HepG2 (cell line): ENCODE results near the gene CAMK2A. TPM values are rescaled to one million over a fixed set of nuclear protein-coding genes. Genes with fewer than 3 reads are reported as not detected.

Experiments
- ATAC-seq: fragments of 200-7000 bp; cut with Tn5 transposase; 3 replicates; pipeline ENCODE4 v1.9.1; 2020; ENCODE audit warnings: mild to moderate bottlenecking, moderate library complexity
- BruUV-seq: library from RNA; stranded (reverse); fragments of 400-500 nt; replicated peaks from 2 replicates; lab custom pipeline; 2021; lab: Mats Ljungman, UMichigan
- CTCF ChIA-PET: fragments of 300-600 bp; formaldehyde crosslinking; extraction: SDS; loops from one replicate; lab custom pipeline; 2021; ENCODE audit warnings: low total read pairs, inconsistent platforms, low intra/inter-chr PET ratio; lab: Yijun Ruan, JAX
- POLR2A ChIA-PET: fragments of 350-600 bp; sonication (Branson Sonifier 250); formaldehyde crosslinking; loops from one replicate; lab custom pipeline; 2020; ENCODE audit warnings: antibody characterized with exemption, inconsistent platforms; lab: Yijun Ruan, JAX
- DNase-seq: peaks from one replicate; pipeline ENCODE4 v3.0.0-alpha.2; 2015; ENCODE audit warnings: low spot score
- FAIRE-seq: peaks from 3 replicates; lab custom pipeline; 2011; peaks lifted over from hg19 to GRCh38; lab: Jason Lieb, UNC
- H2AFZ ChIP-seq: one replicate; pipeline ENCODE4 v1.6.1; 2011; ENCODE audit warnings: low read length, inconsistent platforms
- H3K27ac ChIP-seq: fragments of 300-600 bp; 3 replicates; pipeline ENCODE4 v1.8.0; 2011; ENCODE audit warnings: mixed run types, mild to moderate bottlenecking, mixed read lengths, low read length, inconsistent platforms; ENCODE audit not compliant: insufficient read depth; ENCODE audit errors: extremely low read length
- H3K27me3 ChIP-seq, 2 experiments: fragments of 200-600 bp in 1 of 2; 2 replicates in 1 of 2; 3 replicates in 1 of 2; pipeline versions ENCODE4 v1.6.0 to v1.8.0; 2011; ENCODE audit warnings: low read length in 2 of 2, mild to moderate bottlenecking in 2 of 2, moderate library complexity in 2 of 2, inconsistent platforms in 1 of 2; ENCODE audit not compliant: insufficient read depth in 2 of 2, control insufficient read depth in 1 of 2
- H3K36me3 ChIP-seq, 2 experiments: fragments of 200-600 bp in 1 of 2; replicated peaks in 1 of 2; 2 replicates in 1 of 2; 3 replicates in 1 of 2; pipeline versions ENCODE4 v1.5.1 to v1.8.0; 2011; ENCODE audit warnings: low read length in 2 of 2, inconsistent platforms in 1 of 2; ENCODE audit not compliant: insufficient read depth in 2 of 2, control insufficient read depth in 1 of 2
- H3K4me1 ChIP-seq: 2 replicates; pipeline ENCODE4 v1.5.1; 2012; ENCODE audit warnings: low read length, inconsistent platforms; ENCODE audit not compliant: insufficient read depth
- H3K4me2 ChIP-seq: 2 replicates; pipeline ENCODE4 v1.6.0; 2011; ENCODE audit warnings: low read depth, low read length, inconsistent platforms
- H3K4me3 ChIP-seq, 3 experiments: fragments of 200-600 bp in 1 of 3; sonication (generic), shearing (Covaris generic) in 1 of 3; replicated peaks in 1 of 3; 2 replicates each; pipeline ENCODE4 v1.5.1; 2011 to 2016; ENCODE audit warnings: low read length in 3 of 3, inconsistent platforms in 2 of 3, low read depth in 2 of 3, mild to moderate bottlenecking in 2 of 3, control low read depth in 1 of 3, mixed read lengths in 1 of 3; ENCODE audit not compliant: insufficient read depth in 1 of 3
- H3K79me2 ChIP-seq: one replicate; pipeline ENCODE4 v1.6.1; 2011; ENCODE audit warnings: low read length, inconsistent platforms; ENCODE audit not compliant: insufficient read depth
- H3K9ac ChIP-seq: 2 replicates; pipeline ENCODE4 v1.6.0; 2011; ENCODE audit warnings: mild to moderate bottlenecking, low read depth, low read length, inconsistent platforms; ENCODE audit not compliant: insufficient read depth
- H3K9me3 ChIP-seq: 2 replicates; pipeline ENCODE4 v1.5.1; 2012; ENCODE audit warnings: mild to moderate bottlenecking, low read length
- H4K20me1 ChIP-seq: 2 replicates; pipeline ENCODE4 v1.6.0; 2011; ENCODE audit warnings: inconsistent platforms, mild to moderate bottlenecking, low read length, moderate library complexity; ENCODE audit not compliant: insufficient read depth
- DDIT3 ChIP-seq: sonication (generic); formaldehyde crosslinking; IDR thresholded peaks from 2 replicates; pipeline ENCODE4 v1.4.0; 2020; ENCODE audit warnings: mild to moderate bottlenecking, missing genetic modification reagents
- GATAD1 ChIP-seq: IDR thresholded peaks from 2 replicates; pipeline ENCODE4 v1.6.1; 2016; ENCODE audit warnings: missing genetic modification reagents, missing compliant biosample characterization
- HNRNPK ChIP-seq: fragments of 200-400 bp; formaldehyde crosslinking; IDR thresholded peaks from 2 replicates; pipeline ENCODE4 v1.6.1; 2018; ENCODE audit warnings: low read length, low read depth, moderate library complexity, mild to moderate bottlenecking; ENCODE audit not compliant: poor library complexity, severe bottlenecking
- RARA ChIP-seq: IDR thresholded peaks from 2 replicates; pipeline ENCODE4 v1.6.1; 2016; ENCODE audit warnings: missing genetic modification reagents, missing compliant biosample characterization
- YEATS4 ChIP-seq: sonication (generic); formaldehyde crosslinking; IDR thresholded peaks from 2 replicates; pipeline ENCODE4 v1.4.0; 2020; ENCODE audit warnings: missing genetic modification reagents, borderline replicate concordance
- ZBTB1 ChIP-seq: sonication (generic); formaldehyde crosslinking; IDR thresholded peaks from 2 replicates; pipeline ENCODE4 v1.4.0; 2020; ENCODE audit warnings: missing genetic modification reagents, borderline replicate concordance
- ZNF292 ChIP-seq: sonication (generic); formaldehyde crosslinking; IDR thresholded peaks from 2 replicates; pipeline ENCODE4 v1.8.1; 2022; ENCODE audit warnings: mild to moderate bottlenecking, low read depth, missing genetic modification reagents, borderline replicate concordance
- ZNF501 ChIP-seq: sonication (generic); formaldehyde crosslinking; IDR thresholded peaks from 2 replicates; pipeline ENCODE4 v1.5.1; 2020; ENCODE audit warnings: mild to moderate bottlenecking, moderate library complexity, missing genetic modification reagents
- ZNF572 ChIP-seq: sonication (generic); formaldehyde crosslinking; IDR thresholded peaks from 2 replicates; pipeline ENCODE4 v1.5.1; 2020; ENCODE audit warnings: mild to moderate bottlenecking, missing genetic modification reagents
- ZNF614 ChIP-seq: IDR thresholded peaks from 2 replicates; pipeline ENCODE4 v1.6.1; 2018; ENCODE audit warnings: missing biosample characterization, missing genetic modification reagents, inconsistent platforms, borderline replicate concordance
- ZNF687 ChIP-seq: sonication (generic); formaldehyde crosslinking; IDR thresholded peaks from 2 replicates; pipeline ENCODE4 v1.5.1; 2020; ENCODE audit warnings: mild to moderate bottlenecking, missing genetic modification reagents, moderate library complexity
- ZNF746 ChIP-seq: sonication (generic); formaldehyde crosslinking; IDR thresholded peaks from 2 replicates; pipeline ENCODE4 v1.8.0; 2022; ENCODE audit warnings: mild to moderate bottlenecking, missing genetic modification reagents
- ZNF768 ChIP-seq: sonication (generic); formaldehyde crosslinking; IDR thresholded peaks from 2 replicates; pipeline ENCODE4 v1.4.0; 2020; ENCODE audit warnings: missing genetic modification reagents
- ZNF879 ChIP-seq: sonication (generic); formaldehyde crosslinking; IDR thresholded peaks from 2 replicates; pipeline ENCODE4 v1.8.1; 2023; ENCODE audit warnings: missing genetic modification reagents
- WGBS: methylation state at CpG from one replicate; pipeline ENCODE4 v1.1.6; 2017; ENCODE audit warnings: low lambda C conversion rate; 5-methylcytosine and 5-hydroxymethylcytosine counted together
- in situ Hi-C: cut with HindIII; loops from 2 replicates; pipeline ENCODE4 v1.10.0; 2017; ENCODE audit warnings: low pct_unique_long_range_greater_than_20kb; ENCODE audit not compliant: extremely low pct_ligation_motif_present
- intact Hi-C: fragments of 100-400 bp; cut with micrococcal nuclease; formaldehyde crosslinking; loops from one replicate; pipeline ENCODE4 v1.10.0; 2022; ENCODE audit not compliant: unreplicated experiment
- polyA plus RNA-seq, 8 experiments: library from polyadenylated mRNA; depleted of rRNA in 3 of 8; stranded (reverse) in 7 of 8; unstranded in 1 of 8; fragments of >200 nt; fragmentation: Illumina TruSeq in 4 of 8; extraction: Trizol in 4 of 8; gene quantifications; 2 replicates each; pipeline versions ENCODE4 v1.2.1 to v1.2.3, GENCODE V29; 2011 to 2016; ENCODE audit warnings: low read depth in 4 of 8, missing spikeins in 1 of 8, mixed read lengths in 1 of 8; ENCODE audit not compliant: insufficient read depth in 1 of 8
- total RNA-seq, 5 experiments: library from RNA; depleted of rRNA; stranded (reverse); fragments of >200 nt; fragmentation: Illumina TruSeq; extraction: Trizol; gene quantifications; 2 replicates each; pipeline ENCODE4 v1.2.3, GENCODE V29; 2016; ENCODE audit warnings: low read depth in 1 of 5
- TF ChIP-seq, protein P1 (sequence below): sonication (generic); formaldehyde crosslinking; IDR thresholded peaks from 2 replicates; pipeline ENCODE4 v1.5.1; 2020; ENCODE audit warnings: mild to moderate bottlenecking, missing genetic modification reagents, borderline replicate concordance
- TF ChIP-seq, protein P2 (sequence below): sonication (generic); formaldehyde crosslinking; IDR thresholded peaks from 2 replicates; pipeline ENCODE4 v1.5.0; 2020; ENCODE audit warnings: mild to moderate bottlenecking, missing genetic modification reagents

Gene CAMK2A
- total and polyA plus RNA-seq, 2 of the 13 experiments (the other 11 are each of a cell fraction or from before 2014, with no cell fraction given) = 0.11 TPM; not detected in 1

- POLR2A ChIA-PET = no interaction called here
- TF ChIP-seq YEATS4 (CRISPR knock-in tag) (no peak), RARA (no peak), ZNF879 (CRISPR knock-in tag) (no peak), ZNF501 (CRISPR knock-in tag) (no peak), ZNF292 (CRISPR knock-in tag) (no peak), ZNF687 (CRISPR knock-in tag) (no peak), ZNF572 (CRISPR knock-in tag) (no peak), DDIT3 (CRISPR knock-in tag) (no peak), ZNF746 (CRISPR knock-in tag) (no peak), HNRNPK (no peak), ZNF614 (CRISPR knock-in tag) (no peak), ZNF768 (no peak), GATAD1 (CRISPR knock-in tag) (no peak), ZBTB1 (CRISPR knock-in tag) (no peak)
- TF ChIP-seq, protein P1, sequence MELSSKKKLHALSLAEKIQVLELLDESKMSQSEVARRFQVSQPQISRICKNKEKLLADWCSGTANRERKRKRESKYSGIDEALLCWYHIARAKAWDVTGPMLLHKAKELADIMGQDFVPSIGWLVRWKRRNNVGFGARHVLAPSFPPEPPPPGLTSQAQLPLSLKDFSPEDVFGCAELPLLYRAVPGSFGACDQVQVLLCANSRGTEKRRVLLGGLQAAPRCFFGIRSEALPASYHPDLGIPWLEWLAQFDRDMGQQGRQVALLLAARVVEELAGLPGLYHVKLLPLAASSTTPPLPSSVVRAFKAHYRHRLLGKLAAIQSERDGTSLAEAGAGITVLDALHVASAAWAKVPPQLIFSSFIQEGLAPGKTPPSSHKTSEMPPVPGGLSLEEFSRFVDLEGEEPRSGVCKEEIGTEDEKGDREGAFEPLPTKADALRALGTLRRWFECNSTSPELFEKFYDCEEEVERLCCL (CRISPR knock-in tag) = no peak
- TF ChIP-seq, protein P2, sequence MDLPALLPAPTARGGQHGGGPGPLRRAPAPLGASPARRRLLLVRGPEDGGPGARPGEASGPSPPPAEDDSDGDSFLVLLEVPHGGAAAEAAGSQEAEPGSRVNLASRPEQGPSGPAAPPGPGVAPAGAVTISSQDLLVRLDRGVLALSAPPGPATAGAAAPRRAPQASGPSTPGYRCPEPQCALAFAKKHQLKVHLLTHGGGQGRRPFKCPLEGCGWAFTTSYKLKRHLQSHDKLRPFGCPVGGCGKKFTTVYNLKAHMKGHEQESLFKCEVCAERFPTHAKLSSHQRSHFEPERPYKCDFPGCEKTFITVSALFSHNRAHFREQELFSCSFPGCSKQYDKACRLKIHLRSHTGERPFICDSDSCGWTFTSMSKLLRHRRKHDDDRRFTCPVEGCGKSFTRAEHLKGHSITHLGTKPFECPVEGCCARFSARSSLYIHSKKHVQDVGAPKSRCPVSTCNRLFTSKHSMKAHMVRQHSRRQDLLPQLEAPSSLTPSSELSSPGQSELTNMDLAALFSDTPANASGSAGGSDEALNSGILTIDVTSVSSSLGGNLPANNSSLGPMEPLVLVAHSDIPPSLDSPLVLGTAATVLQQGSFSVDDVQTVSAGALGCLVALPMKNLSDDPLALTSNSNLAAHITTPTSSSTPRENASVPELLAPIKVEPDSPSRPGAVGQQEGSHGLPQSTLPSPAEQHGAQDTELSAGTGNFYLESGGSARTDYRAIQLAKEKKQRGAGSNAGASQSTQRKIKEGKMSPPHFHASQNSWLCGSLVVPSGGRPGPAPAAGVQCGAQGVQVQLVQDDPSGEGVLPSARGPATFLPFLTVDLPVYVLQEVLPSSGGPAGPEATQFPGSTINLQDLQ (CRISPR knock-in tag) = no peak
These were observed 101.3 kb downstream of the CAMK2A start for GRCh38 chr5:150188146-150188842.

More at GRCh38 chr5:150188146-150188842, 101.3 kb downstream of the CAMK2A start:
- no peaks in the 10 kb centered on the region for H3K9me3 ChIP-seq
- FAIRE-seq (no peak), ATAC-seq (no peak), DNase-seq (no peak)
- peaks cover 29% of the 10 kb centered on the region for H3K4me1 ChIP-seq
- H3K4me3 ChIP-seq = no peak overlapping the region
- WGBS = 47% methylated on average over 2 of the region's 3 CpGs
- BruUV-seq = no TSS peak
- H3K36me3 ChIP-seq = no peaks in the 10 kb centered on the region
- intact Hi-C loops (no loop called here), in situ Hi-C loops (no loop called here)
- H3K27me3 ChIP-seq = peaks cover 0 to 25% of the 10 kb centered on the region in 2 experiments
- CTCF ChIA-PET = no interaction called here
- no peaks in the 10 kb centered on the region for H3K79me2 ChIP-seq
- H4K20me1 ChIP-seq = no peaks in the 10 kb centered on the region
- H2AFZ ChIP-seq = no peak overlapping the region
- H3K9ac ChIP-seq = no peak overlapping the region
- H3K4me2 ChIP-seq = no peak overlapping the region
- H3K27ac ChIP-seq = no peak overlapping the region
